Activated CD8-positive, alpha-beta memory T cell treated with anti-CD3 and anti-CD28 coated beads, Interleukin-2, amount 50 U/mL, for 4 hours (primary cell): ENCODE measurements around the gene ABLIM2.

Source experiments
- DNase-seq: peaks from one replicate; pipeline ENCODE4 v3.0.0-alpha.2; 2020

The ABLIM2 gene

DNA sequence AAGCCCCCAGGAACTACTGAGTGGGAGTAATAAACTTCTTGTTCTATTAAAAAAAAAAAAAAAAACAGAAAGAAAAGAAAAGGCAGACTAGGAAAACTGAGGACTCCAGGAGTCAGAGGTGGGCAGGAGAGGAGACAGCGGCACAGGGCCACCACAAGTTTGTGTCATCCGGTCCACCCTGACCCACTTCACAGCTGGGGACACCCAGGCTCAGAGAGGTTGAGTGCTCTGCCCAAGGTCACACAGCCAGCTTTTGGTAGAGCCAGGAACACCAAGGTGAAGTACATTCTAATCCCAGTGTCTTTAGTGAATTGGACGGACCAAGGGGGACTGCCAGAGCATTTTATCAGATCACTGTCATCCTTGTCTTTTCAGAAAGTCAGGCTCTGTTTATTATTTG is 16.4 kb upstream of the ABLIM2 start:
- DNase-seq, result no peak

DNA sequence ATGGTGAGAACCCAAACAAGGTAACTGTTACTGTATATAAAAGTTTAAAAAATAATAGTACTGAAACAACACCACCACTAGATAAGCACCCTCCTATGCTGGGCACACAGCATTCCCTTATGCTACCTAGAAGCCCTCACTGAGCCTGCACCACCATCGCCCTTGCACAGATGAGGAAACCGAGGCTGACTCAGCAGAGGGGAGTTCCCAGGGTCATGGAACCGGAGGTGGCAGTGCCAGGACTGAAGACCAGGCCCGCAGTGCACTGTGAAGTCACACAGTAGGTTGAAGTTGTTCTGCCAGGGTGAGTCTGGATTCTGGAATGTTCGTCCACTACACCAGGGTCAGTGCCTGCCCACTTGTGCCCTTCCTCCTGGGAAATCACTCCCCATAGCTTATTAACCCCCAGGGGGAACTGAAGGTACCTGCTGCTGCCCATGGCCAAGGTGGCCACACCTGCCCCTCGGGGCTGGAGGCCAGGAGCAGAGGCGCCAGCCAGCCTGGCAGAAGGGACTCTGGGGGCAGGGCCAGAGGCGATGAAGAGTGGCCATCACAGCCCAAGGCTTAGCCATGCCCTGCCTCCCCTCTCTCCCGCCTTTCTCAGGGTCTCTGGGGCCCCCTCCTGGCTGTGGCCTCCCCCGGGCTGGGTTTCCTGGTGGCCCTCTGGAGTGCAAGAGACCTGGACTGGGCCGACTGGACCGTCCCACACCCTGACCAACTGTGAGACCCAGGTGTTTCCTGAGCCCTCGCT is 15.1 kb upstream of the ABLIM2 start:
- no peak for DNase-seq

DNA sequence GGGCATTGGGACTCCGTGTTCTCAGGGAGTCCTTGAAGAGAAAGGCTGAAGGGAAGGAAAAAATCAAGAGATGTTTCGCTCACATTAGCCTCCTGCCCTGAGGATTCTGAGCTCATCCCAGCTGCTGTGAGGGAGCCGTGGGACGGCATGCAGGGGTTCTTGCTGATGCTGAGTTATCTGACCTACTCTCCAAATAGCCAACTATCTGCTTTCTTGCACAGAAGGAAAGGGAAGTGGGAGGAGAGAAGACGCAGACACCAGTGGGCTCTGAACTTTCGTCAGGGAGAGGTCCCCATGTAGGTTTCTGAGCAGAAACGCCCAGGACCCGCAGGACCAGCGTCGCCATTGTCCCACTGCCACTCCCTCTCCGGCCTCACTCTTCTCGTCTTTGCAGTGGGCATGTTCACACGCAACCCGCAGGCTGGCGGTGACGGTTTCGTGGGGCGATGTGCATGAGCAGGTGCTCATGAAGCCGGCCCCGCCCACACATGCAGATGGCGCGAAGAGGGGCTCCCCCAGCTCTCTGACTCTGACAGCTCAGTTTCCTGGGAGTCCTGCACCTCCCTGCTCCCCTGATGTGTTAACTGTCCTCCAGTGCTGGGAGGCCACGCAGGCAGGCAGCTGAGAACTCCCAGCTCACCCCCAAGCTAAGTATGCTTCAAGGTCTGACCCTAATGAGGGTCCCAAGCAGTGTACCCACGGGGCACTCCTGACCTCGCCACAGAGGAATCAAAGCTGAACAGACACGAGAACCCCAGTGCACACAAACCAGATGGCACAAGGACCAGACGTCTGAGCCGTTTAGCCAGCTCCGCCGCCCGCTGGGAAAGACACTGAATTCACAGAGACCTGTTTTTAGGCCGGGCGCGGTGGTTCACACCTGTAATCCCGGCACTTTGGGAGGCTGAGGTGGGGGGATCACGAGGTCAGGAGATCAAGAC is 13.6 kb upstream of the ABLIM2 start:
- DNase-seq, result no peak

- no peak for DNase-seq
Measured at GRCh38 chr4:8171266-8171665, 12.7 kb upstream of the ABLIM2 start.

- DNase-seq, result no peak
Measured at GRCh38 chr4:8170341-8170740, 11.7 kb upstream of the ABLIM2 start.

- no peak for DNase-seq
Measured at GRCh38 chr4:8169763-8170162, 11.2 kb upstream of the ABLIM2 start.

- no peak for DNase-seq
Measured at GRCh38 chr4:8168832-8169598, 10.4 kb upstream of the ABLIM2 start.

DNA sequence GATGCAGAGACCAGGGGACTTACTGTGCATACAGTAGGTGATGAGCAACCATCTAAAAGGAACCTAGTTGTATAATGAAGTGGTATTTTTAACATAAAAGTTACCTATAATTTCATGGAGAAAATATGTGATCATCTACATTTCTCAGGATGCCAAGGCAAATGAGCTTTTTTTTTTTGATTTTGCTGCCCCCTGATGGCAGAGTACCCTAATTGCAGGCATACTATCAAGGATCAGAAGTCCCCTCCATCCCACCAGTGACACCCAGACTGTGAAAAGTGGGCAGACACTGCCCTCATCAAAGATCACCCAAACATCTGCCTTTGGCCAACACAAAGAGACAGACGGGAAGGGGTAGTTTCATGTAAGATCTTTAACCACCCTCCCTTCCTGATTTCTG is 9.6 kb upstream of the ABLIM2 start:
- DNase-seq, result no peak

GRCh38 chr4:8167815-8168214 is 9.2 kb upstream of the ABLIM2 start:
- DNase-seq, result no peak

DNA sequence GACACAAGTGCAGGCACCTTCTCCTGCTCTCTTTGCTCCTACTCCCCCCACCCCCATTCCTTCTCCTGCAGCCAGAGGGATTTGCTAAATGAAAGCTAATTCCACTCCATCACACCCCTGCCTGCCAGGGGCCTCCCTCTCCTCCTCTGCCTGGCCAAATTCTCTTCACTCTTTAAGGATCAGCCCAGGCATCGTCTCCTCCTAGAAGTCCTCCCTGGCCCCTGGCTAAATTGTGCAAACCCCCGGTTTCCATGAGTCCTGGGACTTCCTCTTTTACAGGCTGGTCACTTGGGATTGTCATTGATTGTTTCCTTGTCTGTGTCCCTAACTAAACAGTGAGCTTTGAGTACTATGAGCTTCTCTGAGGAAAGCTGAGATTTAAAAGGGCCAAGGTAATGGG is 8.7 kb upstream of the ABLIM2 start:
- DNase-seq, result no peak

- no peak for DNase-seq
Measured at GRCh38 chr4:8165374-8165896, 6.8 kb upstream of the ABLIM2 start.

DNA sequence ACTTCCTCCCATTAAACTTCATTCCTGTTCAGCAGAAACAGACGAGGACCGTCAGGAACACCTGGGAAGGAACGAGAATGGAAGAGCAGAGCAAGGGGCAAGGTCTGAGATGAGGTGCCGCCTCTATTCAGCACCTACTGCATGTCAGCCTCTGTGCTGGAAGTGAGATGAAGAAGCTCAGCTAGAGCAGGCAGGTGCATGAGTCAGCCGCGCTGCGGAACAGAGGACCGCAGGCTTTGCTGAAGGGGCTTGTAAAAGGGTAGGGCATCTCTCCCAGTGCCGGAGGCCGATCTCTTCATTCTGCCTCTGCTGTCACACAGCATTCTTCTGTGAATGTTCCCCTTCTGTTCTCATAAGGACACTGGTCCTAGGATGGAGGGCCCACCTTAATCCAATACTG is 6.1 kb upstream of the ABLIM2 start:
- DNase-seq, result no peak

- DNase-seq, result no peak
Measured at GRCh38 chr4:8164194-8164565, 5.6 kb upstream of the ABLIM2 start.

DNA sequence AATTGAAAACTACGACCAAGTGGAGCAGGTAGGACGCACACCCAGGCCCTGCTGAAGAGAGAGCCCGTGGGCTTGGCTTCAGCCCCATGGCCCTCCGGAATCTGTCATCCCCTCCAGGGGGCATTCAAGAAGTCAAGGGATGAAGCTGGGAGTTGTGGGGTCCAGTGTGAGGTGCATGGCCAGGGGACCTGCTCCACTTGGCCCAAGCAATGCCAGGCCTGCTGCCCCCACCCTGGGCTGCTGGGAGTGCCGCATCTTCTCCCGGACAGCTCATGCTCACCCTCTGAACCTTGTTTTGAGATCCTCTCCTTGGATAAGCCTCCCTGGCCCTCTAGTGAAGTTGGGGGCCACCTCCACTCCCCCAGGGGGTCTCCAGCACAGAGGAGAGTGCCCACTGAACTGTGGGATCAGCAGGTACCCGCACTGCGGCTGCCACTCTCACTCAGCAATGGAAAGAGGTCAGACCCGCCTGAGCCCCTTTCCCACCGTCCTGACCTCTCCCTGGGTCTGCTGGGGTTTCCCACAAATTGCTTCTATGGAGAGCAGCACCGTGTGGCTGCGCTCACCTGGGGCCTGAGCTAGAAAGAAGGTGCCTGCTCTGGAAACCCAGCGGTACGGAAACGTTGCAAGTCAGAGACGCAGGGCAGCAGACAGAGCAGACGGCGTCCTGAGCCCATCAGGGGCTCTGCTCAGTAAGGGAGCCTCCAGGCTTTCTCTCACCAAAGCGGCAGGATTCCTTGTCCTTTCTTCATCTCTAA is 5.0 kb upstream of the ABLIM2 start:
- no peak for DNase-seq

GRCh38 chr4:8163026-8163425 is 4.4 kb upstream of the ABLIM2 start:
- DNase-seq, result no peak

- DNase-seq, result no peak
Measured at GRCh38 chr4:8162625-8163024, 4.0 kb upstream of the ABLIM2 start.

DNA sequence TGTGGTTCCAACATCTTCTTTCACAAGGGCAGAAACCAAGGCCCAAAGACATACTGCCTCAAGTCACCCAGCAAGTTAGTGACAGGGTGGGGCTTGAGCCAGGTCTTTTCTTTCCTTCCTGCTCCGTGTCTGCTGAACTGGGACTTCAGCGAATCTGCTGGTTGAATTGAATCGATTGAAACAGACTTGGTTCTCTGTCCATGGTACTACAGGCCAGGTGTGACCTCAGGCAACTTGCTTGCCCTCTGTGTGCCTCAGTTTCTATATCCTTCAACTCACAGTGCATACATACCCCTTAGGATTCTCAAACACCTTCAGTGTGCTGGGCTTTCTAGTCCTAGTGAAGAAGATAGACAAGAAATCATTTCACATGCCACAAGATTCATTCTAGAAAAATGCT is 2.0 kb upstream of the ABLIM2 start:
- DNase-seq, result no peak

DNA sequence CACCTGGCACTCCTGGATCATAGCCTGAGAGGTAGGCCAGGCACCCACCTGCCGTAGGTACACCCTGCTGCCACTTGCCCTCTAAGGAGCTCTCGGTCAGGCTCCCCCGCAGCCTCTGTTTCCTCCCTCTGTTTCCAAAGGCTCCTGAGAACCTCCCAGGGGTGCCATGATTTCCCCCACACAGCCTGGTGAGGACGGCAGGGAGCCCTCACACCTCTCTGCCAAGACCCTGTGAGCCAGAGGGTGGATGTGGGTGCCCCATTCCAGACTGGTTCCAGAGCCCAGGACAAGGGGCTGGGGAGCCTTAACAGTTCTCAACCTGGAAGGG is 1.6 kb upstream of the ABLIM2 start:
- no peak for DNase-seq

DNA sequence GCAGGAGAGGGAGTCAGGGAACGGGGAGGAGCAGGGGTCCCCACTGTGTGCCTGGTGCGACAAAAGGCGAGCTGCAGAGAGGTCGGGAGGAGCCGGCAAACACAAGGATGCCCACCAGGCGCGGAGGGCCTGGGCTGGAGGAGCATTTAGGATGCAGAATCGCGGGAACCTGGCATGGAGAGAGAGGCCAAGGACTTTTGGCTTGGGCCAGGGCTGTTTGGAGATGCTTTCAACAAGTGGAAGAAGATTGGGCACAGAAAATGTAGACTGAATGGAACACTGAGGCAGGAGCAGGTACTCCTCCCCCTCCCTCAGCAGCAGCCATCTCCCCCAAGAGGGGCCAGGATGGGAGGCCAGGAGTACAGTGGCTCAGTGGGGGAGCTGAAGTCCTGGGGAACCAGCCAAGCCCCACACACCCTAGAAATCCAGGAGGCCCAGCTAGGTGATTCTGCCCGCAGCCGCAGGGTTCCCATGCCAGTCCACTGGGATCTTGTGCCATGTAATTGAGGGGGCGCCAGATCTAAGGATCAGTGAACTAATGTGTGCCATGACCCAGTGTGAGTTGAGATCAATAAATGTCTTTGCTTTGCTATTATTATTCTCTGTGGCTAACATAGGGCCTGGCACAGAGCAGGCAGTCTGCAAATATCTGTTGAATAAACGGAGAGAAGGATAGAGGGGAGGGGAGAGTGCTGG is 1.1 kb upstream of the ABLIM2 start:
- DNase-seq, result no peak

DNA sequence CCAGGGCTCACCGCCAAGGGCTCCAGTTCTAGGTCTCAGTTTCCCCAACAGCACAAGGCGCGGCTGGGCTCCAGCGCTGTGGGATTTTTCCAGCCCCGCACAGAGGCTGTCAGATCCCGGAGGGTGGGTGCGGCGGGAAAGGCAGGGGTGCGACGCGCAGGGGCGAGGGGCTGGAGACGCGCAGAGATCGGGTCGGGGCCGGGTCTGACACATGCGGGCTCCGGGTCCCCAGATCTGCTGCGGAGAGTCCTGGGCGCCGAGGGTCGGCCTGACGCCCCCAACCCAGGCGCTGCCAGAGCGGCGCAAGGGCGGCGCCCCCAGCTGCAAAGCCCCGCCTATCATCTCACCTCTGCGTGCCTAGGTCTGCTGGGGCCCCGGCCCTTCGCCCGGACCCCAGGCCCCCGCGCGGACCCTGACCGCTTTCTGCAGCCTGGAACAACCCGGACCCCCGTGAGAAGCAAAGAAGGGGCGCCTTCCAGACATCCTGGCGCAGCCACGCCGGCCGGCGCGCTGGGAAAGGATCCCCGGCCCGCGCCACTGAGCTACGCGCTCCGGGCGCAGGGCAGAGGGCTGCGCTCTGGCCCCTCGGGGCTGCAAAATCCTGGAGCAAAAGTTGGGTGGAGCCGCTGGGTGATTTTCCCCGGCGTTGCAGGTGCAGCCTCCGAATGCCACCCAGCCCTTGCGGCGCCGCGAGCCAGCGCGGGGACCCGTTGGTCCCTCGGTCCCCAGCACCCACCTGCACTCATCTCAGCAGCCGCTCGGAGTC is 486 bp downstream of the ABLIM2 start:
- DNase-seq, result peak; percentile 26

DNA sequence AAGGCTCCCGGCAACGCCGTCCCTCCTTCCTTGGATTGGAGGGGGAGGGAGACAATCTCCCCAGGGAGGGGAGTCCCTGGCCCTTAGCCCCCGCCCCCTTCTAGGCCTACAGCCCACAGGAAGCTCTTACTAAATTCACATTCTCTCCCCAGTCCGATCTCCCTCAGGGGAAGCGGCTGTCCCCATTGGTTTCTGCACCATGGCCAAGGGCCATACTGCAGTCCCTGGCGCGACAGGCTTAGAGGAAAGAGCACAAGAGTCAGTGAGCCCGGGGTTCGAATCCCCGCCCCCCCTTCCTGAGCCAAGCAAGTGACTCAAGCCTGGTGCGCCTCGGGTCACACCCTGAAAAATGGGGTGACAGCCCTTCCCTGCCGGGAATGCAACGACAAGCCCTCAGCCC is 1.1 kb downstream of the ABLIM2 start:
- no peak for DNase-seq
